GM18520 (cell line): ENCODE data around the gene OR6Q1.

Experiments
- ATAC-seq: cut with Tn5 transposase; IDR thresholded peaks from one replicate; pipeline ENCODE4 v1.9.1; 2021; ENCODE audit not compliant: unreplicated experiment

Gene OR6Q1

GRCh38 chr11:58057481-58057880 is 26.7 kb downstream of the OR6Q1 start:
- no peak for ATAC-seq

- no peak for ATAC-seq
Observed at GRCh38 chr11:58058276-58059006, 27.7 kb downstream of the OR6Q1 start.

- no peak for ATAC-seq
Observed at GRCh38 chr11:58059007-58059350, 28.2 kb downstream of the OR6Q1 start.

- no peak for ATAC-seq
Observed at GRCh38 chr11:58060535-58060934, 29.8 kb downstream of the OR6Q1 start.

- no peak for ATAC-seq
Observed at GRCh38 chr11:58060939-58061672, 30.4 kb downstream of the OR6Q1 start.

GRCh38 chr11:58061813-58062212 is 31.1 kb downstream of the OR6Q1 start:
- no peak for ATAC-seq

GRCh38 chr11:58067685-58068084 is 36.9 kb downstream of the OR6Q1 start:
- no peak for ATAC-seq

- no peak for ATAC-seq
Observed at GRCh38 chr11:58068655-58069054, 37.9 kb downstream of the OR6Q1 start.

- ATAC-seq, result no peak
Observed at GRCh38 chr11:58070585-58070984, 39.8 kb downstream of the OR6Q1 start.

GRCh38 chr11:58075781-58076180 is 45.0 kb downstream of the OR6Q1 start:
- ATAC-seq, result no peak
